SK-N-SH (cell line): ENCODE results near the gene MAST1. TPM values are rescaled to one million over a fixed set of nuclear protein-coding genes. Genes with fewer than 3 reads are reported as not detected.

Source experiments
- CTCF ChIA-PET: fragments of 300-600, 350-600 bp; formaldehyde crosslinking; extraction: SDS; loops from one replicate; lab custom pipeline; 2021; lab: Yijun Ruan, JAX
- POLR2A ChIA-PET: fragments of 350-600 bp; sonication (Branson Sonifier 250); formaldehyde crosslinking; extraction: SDS; loops from one replicate; lab custom pipeline; 2020; ENCODE audit warnings: antibody characterized with exemption, inconsistent platforms; lab: Yijun Ruan, JAX
- DNase-seq: peaks from one replicate; pipeline ENCODE4 v3.0.0; 2012
- H2AFZ ChIP-seq: fragments of 200-600 bp; sonication (generic); 2 replicates; pipeline ENCODE4 v1.8.1; 2016; ENCODE audit warnings: antibody characterized with exemption, mild to moderate bottlenecking, low read depth
- H3F3A ChIP-seq: fragments of 200-600 bp; sonication (generic); replicated peaks from 2 replicates; pipeline ENCODE3; 2016; ENCODE audit warnings: antibody characterized with exemption, mild to moderate bottlenecking; ENCODE audit not compliant: insufficient read depth
- H3K27ac ChIP-seq, 2 experiments: fragments of 200-500 bp in 1 of 2; fragments of 200-600 bp in 1 of 2; sonication (Bioruptor generic) in 1 of 2; sonication (generic), shearing (Covaris generic) in 1 of 2; 2 replicates each; pipeline versions ENCODE4 v1.5.1 to v1.6.1; 2014 to 2016; ENCODE audit warnings: low read depth in 2 of 2, inconsistent platforms in 1 of 2, low read length in 1 of 2, mild to moderate bottlenecking in 1 of 2, mixed read lengths in 1 of 2
- H3K27me3 ChIP-seq: fragments of 200-600 bp; sonication (generic), shearing (Covaris generic); 2 replicates; pipeline ENCODE4 v1.6.1; 2016; ENCODE audit warnings: mixed run types; ENCODE audit not compliant: insufficient read depth
- H3K36me3 ChIP-seq, 2 experiments: fragments of 200-500 bp in 1 of 2; fragments of 200-600 bp in 1 of 2; sonication (Bioruptor generic) in 1 of 2; sonication (generic) in 1 of 2; replicated peaks in 1 of 2; 2 replicates each; pipeline versions ENCODE3 to v1.5.1; 2014 to 2016; ENCODE audit warnings: low read length in 1 of 2, mild to moderate bottlenecking in 1 of 2; ENCODE audit not compliant: insufficient read depth in 2 of 2, control insufficient read depth in 1 of 2
- H3K4me1 ChIP-seq, 2 experiments: fragments of 200-500 bp in 1 of 2; fragments of 200-600 bp in 1 of 2; sonication (Bioruptor generic) in 1 of 2; sonication (generic), shearing (Covaris generic) in 1 of 2; 2 replicates each; pipeline versions ENCODE4 v1.5.1 to v1.6.1; 2014 to 2016; ENCODE audit warnings: low read depth in 1 of 2, low read length in 1 of 2, mixed run types in 1 of 2; ENCODE audit not compliant: insufficient read depth in 2 of 2, control insufficient read depth in 1 of 2
- H3K4me2 ChIP-seq: fragments of 200-600 bp; sonication (generic), shearing (Covaris generic); 2 replicates; pipeline ENCODE4 v1.6.1; 2017; ENCODE audit warnings: mixed run types
- H3K4me3 ChIP-seq, 2 experiments: fragments of 200-500 bp in 1 of 2; fragments of 200-600 bp in 1 of 2; sonication (Bioruptor generic) in 1 of 2; sonication (generic), shearing (Covaris generic) in 1 of 2; 2 replicates each; pipeline versions ENCODE4 v1.5.1 to v1.8.1; 2014 to 2016; ENCODE audit warnings: low read depth in 2 of 2, inconsistent platforms in 1 of 2, low read length in 1 of 2, mild to moderate bottlenecking in 1 of 2, mixed read lengths in 1 of 2, moderate library complexity in 1 of 2
- H3K79me2 ChIP-seq: fragments of 200-600 bp; sonication (generic); 2 replicates; pipeline ENCODE4 v1.8.1; 2017; ENCODE audit warnings: mild to moderate bottlenecking; ENCODE audit not compliant: insufficient read depth
- H3K9ac ChIP-seq: fragments of 200-600 bp; sonication (generic); 2 replicates; pipeline ENCODE4 v1.6.1; 2017; ENCODE audit warnings: mixed run types
- H3K9me2 ChIP-seq: fragments of 200-600 bp; sonication (generic); 2 replicates; pipeline ENCODE4 v1.6.1; 2017; ENCODE audit warnings: mixed run types
- H3K9me3 ChIP-seq: fragments of 200-600 bp; sonication (generic); 2 replicates; pipeline ENCODE4 v1.6.1; 2017; ENCODE audit warnings: mixed run types, mild to moderate bottlenecking, moderate library complexity
- H4K20me1 ChIP-seq: fragments of 200-600 bp; sonication (generic); 2 replicates; pipeline ENCODE4 v1.6.1; 2017; ENCODE audit warnings: mild to moderate bottlenecking, mixed run types; ENCODE audit not compliant: insufficient read depth
- EZH2phosphoT487 ChIP-seq: fragments of 200-600 bp; sonication (generic); IDR thresholded peaks from 2 replicates; pipeline ENCODE4 v1.6.1; 2017; ENCODE audit warnings: low read depth, mixed run types, mild to moderate bottlenecking, antibody characterized with exemption, moderate library complexity, borderline replicate concordance
- FOXM1 ChIP-seq: IDR thresholded peaks from 2 replicates; pipeline ENCODE4 v1.4.0; 2012; ENCODE audit warnings: low read depth, mild to moderate bottlenecking
- GABPA ChIP-seq: IDR thresholded peaks from 2 replicates; pipeline ENCODE4 v1.4.0; 2012; ENCODE audit warnings: low read depth, mild to moderate bottlenecking
- GATA2 ChIP-seq: sonication (generic); formaldehyde crosslinking; IDR thresholded peaks from 2 replicates; pipeline ENCODE4 v1.5.0; 2020; ENCODE audit warnings: mild to moderate bottlenecking, missing genetic modification reagents
- MAX ChIP-seq: IDR thresholded peaks from 2 replicates; pipeline ENCODE4 v1.4.0; 2012; ENCODE audit warnings: low read depth
- MEF2A ChIP-seq: IDR thresholded peaks from 2 replicates; pipeline ENCODE4 v1.4.0; 2012; ENCODE audit warnings: low read depth, borderline replicate concordance
- MXI1 ChIP-seq: IDR thresholded peaks from 2 replicates; pipeline ENCODE4 v1.6.1; 2012; ENCODE audit warnings: mild to moderate bottlenecking, low read depth, low read length, improper control_type of control experiment
- NRF1 ChIP-seq: IDR thresholded peaks from 2 replicates; pipeline ENCODE4 v1.6.1; 2012; ENCODE audit warnings: low read depth, mild to moderate bottlenecking, low read length
- PBX3 ChIP-seq: IDR thresholded peaks from 2 replicates; pipeline ENCODE4; 2012
- RAD21 ChIP-seq: IDR thresholded peaks from 2 replicates; pipeline ENCODE4 v1.6.1; 2012; ENCODE audit warnings: mild to moderate bottlenecking, low read length
- REST ChIP-seq: IDR thresholded peaks from 2 replicates; pipeline ENCODE4 v1.6.1; 2012; ENCODE audit warnings: mild to moderate bottlenecking, low read depth, low read length, moderate library complexity
- RFX5 ChIP-seq: IDR thresholded peaks from 2 replicates; pipeline ENCODE4 v1.6.1; 2012; ENCODE audit warnings: mild to moderate bottlenecking, improper control_type of control experiment, low read length
- RXRA ChIP-seq: IDR thresholded peaks from 2 replicates; pipeline ENCODE4 v1.4.0; 2012; ENCODE audit warnings: low read depth, mild to moderate bottlenecking, borderline replicate concordance
- SIN3A ChIP-seq: IDR thresholded peaks from 2 replicates; pipeline ENCODE4 v1.6.1; 2012; ENCODE audit warnings: low read depth, mild to moderate bottlenecking, low read length, moderate library complexity, borderline replicate concordance
- SMC3 ChIP-seq: IDR thresholded peaks from 2 replicates; pipeline ENCODE4 v1.6.1; 2012; ENCODE audit warnings: low read depth, low read length, improper control_type of control experiment
- TAF1 ChIP-seq: IDR thresholded peaks from 2 replicates; pipeline ENCODE4 v1.6.1; 2012; ENCODE audit warnings: low read depth, mild to moderate bottlenecking, low read length, moderate library complexity, borderline replicate concordance
- TCF12 ChIP-seq: IDR thresholded peaks from 2 replicates; pipeline ENCODE4 v1.4.0; 2012
- TEAD4 ChIP-seq: IDR thresholded peaks from 2 replicates; pipeline ENCODE4 v1.4.0; 2012; ENCODE audit warnings: mild to moderate bottlenecking, borderline replicate concordance; ENCODE audit not compliant: insufficient read depth
- WGBS: methylation state at CpG from one replicate; pipeline ENCODE4 v1.1.6; 2017; ENCODE audit warnings: low lambda C conversion rate; 5-methylcytosine and 5-hydroxymethylcytosine counted together
- polyA plus RNA-seq, 3 experiments: library from polyadenylated mRNA; depleted of rRNA; stranded (reverse); fragments of >200 nt; gene quantifications; 2 replicates each; pipeline ENCODE4 v1.2.3, GENCODE V29; 2012
- TF ChIP-seq, protein P1 (sequence below): IDR thresholded peaks from 2 replicates; pipeline ENCODE4 v1.4.0; 2012; ENCODE audit warnings: low read depth, borderline replicate concordance

MAST1 gene
- polyA plus RNA-seq, 1 of the 3 experiments (the other 2 are of a cell fraction), result 9.7 TPM

DNA sequence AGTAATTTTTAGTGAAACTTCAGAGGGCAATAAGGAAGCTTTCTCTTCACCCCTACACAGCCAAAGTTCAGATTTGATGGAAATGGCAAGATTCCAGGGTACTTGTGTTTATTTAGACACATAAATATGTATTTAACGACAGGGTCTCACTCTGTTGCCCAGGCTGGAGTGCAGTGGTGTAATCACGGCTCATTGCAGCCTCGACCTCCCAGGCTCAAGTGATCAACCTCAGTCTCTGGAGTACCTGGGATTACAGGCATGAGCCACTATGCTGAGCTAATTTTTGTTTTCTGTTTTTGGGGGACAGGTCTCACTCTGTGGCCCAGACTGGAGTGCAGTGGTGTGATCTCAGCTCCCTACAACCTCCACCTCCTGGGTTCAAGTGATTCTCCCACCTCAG, 82.7 kb downstream of the MAST1 start:
- Histone ChIP-seq H3K27ac (no peak overlapping the region), H3K4me2 (no peak overlapping the region), H3K9ac (no peak overlapping the region), H3K4me3 (no peak overlapping the region), H3K9me3 (no peaks in the 10 kb centered on the region), H3K9me2 (no peaks in the 10 kb centered on the region), H3K4me1 (peaks cover 0 to 2% of the 10 kb centered on the region in 2 experiments; a peak in 1 of 4 replicates), H3K36me3 (peaks cover 23 to 26% of the 10 kb centered on the region in 2 experiments), H4K20me1 (no peaks in the 10 kb centered on the region), H2AFZ (no peak overlapping the region), H3K27me3 (no peaks in the 10 kb centered on the region), H3K79me2 (no peaks in the 10 kb centered on the region), H3F3A (peaks cover 26% of the 10 kb centered on the region)
- ChIA-PET CTCF (interaction anchor here (0.8 to 1.4 kb wide), 4 partner anchors 11 to 74 kb away, joined by 3 to 5 read pairs (median 4); partner anchors contain the start of genes FARSA and GCDH), POLR2A (interaction anchor here (0.7 to 1.5 kb wide), 3 partner anchors 21 to 173 kb away, joined by 3 to 6 read pairs (median 3); partner anchors contain the start of gene GCDH)
- WGBS, result 73% methylated on average over 3 of the region's 3 CpGs
- DNase-seq, result no peak
- no peak for TF ChIP-seq RFX5
- TF ChIP-seq TEAD4, result no peak
- no peak for TF ChIP-seq PBX3
- TF ChIP-seq GABPA, result no peak
- no peak for TF ChIP-seq RXRA
- TF ChIP-seq SIN3A, result no peak
- TF ChIP-seq SMC3, result no peak
- no peak for TF ChIP-seq TAF1
- no peak for TF ChIP-seq GATA2 (CRISPR knock-in tag)
- no peak for TF ChIP-seq MAX
- TF ChIP-seq NRF1, result no peak
- TF ChIP-seq, protein P1, sequence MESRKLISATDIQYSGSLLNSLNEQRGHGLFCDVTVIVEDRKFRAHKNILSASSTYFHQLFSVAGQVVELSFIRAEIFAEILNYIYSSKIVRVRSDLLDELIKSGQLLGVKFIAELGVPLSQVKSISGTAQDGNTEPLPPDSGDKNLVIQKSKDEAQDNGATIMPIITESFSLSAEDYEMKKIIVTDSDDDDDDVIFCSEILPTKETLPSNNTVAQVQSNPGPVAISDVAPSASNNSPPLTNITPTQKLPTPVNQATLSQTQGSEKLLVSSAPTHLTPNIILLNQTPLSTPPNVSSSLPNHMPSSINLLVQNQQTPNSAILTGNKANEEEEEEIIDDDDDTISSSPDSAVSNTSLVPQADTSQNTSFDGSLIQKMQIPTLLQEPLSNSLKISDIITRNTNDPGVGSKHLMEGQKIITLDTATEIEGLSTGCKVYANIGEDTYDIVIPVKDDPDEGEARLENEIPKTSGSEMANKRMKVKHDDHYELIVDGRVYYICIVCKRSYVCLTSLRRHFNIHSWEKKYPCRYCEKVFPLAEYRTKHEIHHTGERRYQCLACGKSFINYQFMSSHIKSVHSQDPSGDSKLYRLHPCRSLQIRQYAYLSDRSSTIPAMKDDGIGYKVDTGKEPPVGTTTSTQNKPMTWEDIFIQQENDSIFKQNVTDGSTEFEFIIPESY, result no peak
- TF ChIP-seq MEF2A, result no peak
- TF ChIP-seq RAD21, result no peak
- TF ChIP-seq FOXM1, result no peak
- no peak for TF ChIP-seq TCF12
- no peak for TF ChIP-seq EZH2phosphoT487
- no peak for TF ChIP-seq REST
- no peak for TF ChIP-seq MXI1
